GM19455 (cell line): ENCODE data around the gene VWA1.
A peak's percentile ranks its signal among the peaks of the same experiment; 100 is the strongest.
"Not testable (repeated sequence)": the region's sequence is repeated elsewhere in the genome, so short reads cannot be mapped to it uniquely, and the experiment has no call there.

Experiments used
- ATAC-seq: cut with Tn5 transposase; IDR thresholded peaks from one replicate; pipeline ENCODE4 v1.9.1; 2021; ENCODE audit not compliant: unreplicated experiment

VWA1 gene

DNA sequence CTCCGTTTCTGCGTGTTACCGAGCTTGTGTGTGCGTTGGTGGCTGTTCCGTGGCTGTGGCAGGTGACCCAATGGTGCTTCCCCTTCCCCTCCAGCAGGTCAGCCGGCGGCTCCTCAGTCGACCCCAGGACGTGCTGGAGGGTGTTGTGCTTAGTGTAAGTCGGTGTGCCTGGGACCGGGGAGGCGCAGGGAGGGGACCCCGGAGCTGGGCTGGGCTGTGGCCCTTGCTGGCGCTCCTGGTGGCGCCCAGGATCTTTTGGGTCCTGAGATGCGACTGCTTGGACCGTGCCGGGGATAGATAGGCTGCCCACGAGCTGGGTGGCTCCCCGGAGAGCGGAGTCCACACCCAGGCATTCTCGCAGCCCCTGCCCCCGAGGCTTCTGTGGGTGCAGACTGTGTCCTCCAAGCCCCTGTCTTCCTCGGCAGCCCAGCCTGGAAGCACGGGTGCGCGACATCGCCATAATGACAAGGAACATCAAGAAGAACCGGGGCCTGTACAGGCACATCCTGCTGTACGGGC is 19.9 kb downstream of the VWA1 start:
- no peak for ATAC-seq

DNA sequence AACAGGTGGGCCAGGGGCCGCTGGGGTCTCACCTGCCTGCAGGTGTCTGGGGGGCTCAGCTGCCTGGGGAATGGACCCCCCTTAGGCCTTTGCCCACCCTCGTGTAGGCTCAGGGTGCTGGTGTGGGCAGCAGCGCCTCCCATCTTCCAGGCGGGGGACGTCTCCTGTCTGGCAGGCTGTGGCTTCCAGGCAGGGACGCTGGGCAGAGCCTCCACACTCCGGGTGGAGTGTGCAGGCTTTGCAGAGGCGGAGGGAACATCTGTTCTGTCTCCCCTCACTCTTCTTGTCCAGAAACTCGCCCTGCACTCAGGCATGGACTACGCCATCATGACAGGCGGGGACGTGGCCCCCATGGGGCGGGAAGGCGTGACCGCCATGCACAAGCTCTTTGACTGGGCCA is 20.4 kb downstream of the VWA1 start:
- ATAC-seq, result not testable (repeated sequence)

DNA sequence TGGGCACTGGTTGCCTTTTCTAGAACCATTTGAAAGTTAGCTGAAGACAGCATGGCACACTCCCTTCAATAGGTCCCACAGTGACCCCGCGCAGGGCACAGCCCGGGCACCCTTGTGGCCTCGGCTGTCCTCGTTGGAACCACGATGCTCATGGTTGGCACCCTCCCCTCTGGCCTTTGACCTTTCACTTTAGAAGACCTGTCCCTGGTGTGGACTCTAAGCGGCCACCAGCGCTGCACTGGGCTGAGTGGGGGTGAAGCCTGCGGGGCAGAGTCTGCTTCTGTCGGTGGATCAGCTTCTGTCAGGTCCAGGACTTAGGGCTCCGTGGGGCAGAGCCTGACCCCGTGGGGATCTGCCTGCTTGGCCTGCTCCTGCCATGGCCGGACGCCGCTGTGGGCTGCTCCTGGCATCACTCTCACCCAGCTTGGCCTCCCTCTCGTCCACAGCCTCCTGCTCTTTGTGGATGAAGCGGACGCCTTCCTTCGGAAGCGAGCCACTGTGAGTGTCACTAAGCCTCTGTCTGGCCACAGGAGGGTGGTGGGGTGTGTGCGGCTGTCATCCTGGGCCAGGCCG is 21.3 kb downstream of the VWA1 start:
- ATAC-seq, result not testable (repeated sequence)

DNA sequence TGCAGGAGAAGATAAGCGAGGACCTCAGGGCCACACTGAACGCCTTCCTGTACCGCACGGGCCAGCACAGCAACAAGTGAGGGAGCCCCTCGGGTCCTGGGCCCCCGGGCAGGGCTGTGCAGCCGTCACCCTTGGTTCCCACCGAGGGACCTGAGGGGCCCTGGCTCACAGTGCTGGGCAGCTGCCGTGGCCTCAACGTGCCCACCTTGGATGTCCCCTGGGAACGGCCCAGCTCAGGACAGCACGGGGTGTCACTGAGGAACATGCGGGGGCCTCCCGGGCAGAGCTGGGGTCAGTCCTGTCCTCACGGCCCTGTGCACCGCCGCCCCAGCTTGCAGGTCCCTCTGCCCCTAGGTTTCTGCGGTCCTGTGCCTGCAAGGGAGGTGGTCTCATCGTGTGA is 23.7 kb downstream of the VWA1 start:
- not testable (repeated sequence) for ATAC-seq

DNA sequence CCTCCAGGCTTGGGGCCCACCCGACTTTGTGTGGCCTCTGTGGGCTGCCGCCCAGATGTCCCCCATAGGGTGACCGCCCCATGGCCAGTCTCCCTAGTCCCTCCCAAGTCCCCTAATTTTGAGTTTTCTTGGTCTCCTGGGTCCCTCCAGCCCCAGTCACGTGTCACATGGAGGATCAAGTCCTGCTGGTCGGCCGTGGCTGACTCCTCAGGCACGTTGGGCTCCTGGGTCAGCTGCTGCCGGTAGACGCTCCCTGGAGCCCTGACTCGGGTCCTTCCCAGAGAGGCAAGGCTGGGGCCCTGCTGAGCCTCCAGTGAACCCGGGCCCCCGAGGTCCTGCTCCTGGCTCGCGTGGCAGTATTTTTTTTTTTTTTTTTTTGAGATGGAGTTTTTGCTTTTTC is 24.2 kb downstream of the VWA1 start:
- not testable (repeated sequence) for ATAC-seq

DNA sequence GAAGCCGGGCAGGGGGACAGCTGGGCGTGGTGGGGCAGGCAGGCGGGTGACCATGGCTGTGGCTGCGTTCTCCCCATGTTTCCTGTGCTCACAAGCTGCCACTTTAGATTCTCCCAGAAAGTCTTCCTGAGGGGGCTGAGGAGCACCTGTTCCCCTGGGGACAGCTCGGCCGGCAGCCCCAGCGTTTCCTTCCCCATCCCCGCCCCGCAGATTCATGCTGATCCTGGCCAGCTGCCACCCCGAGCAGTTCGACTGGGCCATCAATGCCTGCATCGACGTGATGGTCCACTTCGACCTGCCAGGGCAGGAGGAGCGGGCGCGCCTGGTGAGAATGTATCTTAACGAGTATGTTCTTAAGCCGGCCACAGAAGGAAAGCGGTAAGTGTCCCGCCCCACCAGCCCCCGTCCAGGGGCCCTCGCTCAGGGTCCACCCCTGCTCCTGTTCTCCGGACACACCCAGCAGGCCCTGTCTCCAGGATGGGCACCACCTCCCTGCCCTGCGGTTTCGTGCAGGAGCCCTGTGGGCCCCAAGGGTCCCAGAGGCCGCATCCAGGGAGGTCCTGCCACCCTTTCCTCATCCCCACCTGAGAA is 25.1 kb downstream of the VWA1 start:
- no peak for ATAC-seq

DNA sequence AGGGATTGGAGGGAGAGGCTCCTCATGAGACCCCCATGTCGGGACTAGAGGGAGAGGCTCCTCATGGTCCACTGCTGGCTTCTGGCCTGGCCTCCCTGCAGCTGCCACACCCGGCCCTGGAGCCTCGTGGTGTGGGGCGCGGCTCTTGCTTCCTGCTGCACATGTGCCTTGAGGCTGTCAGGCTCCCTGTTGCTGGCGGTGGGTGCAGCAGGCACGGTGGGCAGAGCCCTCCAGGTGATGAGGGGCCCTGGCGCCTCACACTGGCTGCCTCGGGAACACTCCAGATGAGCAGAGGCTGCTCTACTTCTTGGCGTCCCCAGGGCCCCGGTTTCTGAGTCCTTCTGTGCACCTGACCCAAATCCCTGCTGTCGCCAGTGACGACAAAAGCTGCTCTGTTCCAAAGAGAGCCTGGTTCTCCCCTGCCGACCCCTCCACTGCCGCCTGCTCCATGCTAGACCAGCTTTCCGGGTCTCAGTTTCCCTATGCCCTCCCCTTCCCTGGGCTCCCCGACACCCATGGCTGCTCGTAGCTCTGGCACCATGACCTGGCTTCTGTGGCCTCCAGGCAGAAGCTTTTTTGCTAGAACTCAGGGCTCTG is 26.3 kb downstream of the VWA1 start:
- no peak for ATAC-seq

DNA sequence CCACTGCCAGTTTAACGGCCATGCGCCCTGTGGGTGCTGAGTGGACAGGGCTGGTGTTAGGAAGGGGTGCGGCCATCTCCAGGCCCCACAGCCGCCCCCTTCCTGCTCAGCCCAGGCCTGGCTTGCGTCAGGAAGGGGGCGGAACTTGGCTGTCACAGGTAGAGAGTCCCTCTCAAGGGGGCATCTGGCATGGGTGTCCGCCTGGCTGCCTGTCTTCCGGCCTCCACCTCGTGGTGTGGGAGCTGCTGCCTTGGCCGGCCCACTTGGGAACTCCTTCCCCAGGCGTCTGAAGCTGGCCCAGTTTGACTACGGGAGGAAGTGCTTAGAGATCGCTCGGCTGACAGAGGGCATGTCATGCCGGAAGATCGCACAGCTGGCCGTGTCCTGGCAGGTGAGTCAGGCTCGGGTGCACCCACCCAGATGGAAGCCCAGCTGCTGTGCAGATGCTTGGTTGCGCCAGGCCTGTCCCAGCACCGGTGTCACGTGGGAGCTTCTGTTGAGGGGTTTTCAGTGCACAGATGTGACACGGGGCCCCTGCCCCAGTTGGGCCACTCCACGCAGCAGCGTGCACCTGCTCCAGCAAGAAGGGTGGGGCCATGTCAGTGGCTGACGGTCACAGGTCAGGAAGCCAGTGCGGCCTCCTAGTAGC is 27.0 kb downstream of the VWA1 start:
- ATAC-seq, result no peak

DNA sequence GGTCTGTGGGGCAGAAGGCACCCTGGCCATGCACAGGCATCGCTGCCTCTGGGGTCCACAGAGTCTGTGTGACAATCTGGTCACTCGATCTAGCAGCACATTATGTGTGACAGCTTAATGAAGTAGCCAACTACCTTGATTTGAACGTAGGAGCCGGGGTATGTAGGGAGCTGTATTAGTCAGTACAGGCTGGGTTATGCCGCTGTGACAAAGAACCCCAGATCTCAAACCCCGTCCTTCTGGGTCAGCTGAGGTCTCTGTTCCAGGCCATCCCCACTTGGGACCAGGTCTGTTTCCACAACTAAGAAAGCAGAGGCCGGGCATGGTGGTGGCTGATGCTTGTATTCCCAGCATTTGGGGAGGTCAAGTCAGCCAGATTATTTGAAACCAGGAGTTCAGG is 27.8 kb downstream of the VWA1 start:
- ATAC-seq, result no peak

DNA sequence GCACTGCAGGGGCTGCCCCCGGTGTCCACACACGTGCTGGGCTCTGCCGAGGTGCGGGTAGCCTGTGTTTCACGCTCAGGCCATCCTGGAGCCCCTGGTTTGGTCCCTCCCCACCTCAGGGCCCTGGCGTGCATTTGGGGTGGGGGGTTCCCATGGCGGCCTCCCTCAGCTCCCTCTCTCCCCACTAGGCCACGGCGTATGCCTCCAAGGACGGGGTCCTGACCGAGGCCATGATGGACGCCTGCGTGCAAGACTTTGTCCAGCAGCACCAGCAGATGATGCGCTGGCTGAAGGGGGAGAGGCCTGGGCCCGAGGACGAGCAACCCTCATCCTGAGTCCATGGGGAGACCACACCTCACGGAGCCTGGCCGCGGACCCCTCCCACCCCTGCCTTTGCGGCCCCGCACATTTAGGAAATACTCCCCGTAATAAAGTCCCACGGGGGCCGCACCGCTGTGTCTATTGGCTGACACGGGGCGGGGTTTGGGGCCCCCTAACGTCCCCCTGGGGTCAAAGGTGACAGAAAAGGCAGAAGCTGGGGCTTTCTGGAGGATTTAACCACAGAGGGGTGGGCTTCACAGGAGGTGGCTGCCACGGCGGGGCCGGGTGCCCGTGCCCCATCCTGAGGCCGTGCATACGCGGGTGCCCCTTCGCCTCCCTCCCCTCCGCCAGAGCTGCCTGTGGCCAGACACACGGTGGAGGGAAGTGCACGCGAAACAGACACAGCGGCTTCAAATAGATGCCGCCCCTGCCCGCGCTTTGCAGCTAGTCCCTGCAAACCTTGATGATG is 32.9 kb downstream of the VWA1 start:
- not testable (repeated sequence) for ATAC-seq

DNA sequence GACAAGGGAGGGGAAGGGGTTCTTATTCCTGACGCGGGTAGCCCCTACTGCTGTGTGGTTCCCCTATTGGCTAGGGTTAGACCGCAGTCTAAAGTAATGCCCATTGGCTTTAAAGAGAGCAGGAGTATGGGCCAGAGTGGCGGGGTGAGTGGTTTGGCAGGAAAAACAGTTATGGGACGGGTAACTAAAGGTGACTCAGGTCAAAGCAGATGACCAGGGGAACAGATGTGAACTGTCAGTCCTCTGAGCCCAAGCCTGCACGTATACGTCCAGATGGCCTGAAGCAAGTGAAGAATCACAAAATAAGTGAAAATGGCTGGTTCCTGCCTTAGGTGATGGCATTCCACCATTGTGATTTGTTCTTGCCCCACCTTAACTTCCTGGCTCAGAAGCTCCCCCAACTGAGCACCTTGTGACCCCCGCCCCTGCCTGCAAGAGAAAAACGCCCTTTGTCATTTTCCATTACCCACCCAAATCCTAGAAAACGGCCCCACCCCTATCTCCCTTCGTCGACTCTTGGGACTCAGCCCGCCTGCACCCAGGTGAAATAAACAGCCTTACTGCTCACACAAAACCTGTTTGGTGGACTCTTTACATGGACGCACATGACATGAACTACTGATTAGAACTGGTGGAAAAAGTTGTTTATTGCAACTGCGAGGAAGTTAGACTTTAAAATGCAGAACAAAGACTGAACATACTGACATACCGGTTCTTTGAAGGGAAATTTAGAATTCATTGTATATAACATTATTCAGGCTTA is 35.3 kb downstream of the VWA1 start:
- no peak for ATAC-seq

DNA sequence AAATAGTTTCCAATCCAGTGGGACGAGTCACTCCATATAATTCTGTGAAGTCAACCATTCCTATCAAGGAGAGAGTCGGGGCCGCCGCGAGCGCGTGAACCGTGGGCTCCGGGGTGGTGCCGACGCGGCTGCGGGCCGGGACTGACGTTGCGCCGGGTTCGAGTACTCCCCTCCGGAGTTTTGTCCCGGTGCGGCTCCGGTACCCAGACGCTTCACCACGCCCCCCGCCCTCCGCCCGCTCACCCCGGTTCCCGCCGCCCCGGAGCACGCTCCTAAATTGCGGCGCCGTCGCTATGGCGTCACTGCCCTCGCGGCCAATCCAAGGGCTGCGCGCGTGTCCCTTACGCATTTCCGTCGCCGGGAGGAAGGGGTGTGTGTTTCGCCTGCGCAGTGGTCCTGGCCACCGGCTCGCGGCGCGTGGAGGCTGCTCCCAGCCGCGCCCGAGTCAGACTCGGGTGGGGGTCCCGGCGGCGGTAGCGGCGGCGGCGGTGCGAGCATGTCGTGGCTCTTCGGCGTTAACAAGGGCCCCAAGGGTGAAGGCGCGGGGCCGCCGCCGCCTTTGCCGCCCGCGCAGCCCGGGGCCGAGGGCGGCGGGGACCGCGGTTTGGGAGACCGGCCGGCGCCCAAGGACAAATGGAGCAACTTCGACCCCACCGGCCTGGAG is 36.0 kb downstream of the VWA1 start, which contains the start of gene ATAD3B:
ATAD3B (plus strand) TSS at position 377 of the 664 bp plus-strand sequence; CDS start at position 497, 120 bp downstream.
- peak; percentile 89 for ATAC-seq

DNA sequence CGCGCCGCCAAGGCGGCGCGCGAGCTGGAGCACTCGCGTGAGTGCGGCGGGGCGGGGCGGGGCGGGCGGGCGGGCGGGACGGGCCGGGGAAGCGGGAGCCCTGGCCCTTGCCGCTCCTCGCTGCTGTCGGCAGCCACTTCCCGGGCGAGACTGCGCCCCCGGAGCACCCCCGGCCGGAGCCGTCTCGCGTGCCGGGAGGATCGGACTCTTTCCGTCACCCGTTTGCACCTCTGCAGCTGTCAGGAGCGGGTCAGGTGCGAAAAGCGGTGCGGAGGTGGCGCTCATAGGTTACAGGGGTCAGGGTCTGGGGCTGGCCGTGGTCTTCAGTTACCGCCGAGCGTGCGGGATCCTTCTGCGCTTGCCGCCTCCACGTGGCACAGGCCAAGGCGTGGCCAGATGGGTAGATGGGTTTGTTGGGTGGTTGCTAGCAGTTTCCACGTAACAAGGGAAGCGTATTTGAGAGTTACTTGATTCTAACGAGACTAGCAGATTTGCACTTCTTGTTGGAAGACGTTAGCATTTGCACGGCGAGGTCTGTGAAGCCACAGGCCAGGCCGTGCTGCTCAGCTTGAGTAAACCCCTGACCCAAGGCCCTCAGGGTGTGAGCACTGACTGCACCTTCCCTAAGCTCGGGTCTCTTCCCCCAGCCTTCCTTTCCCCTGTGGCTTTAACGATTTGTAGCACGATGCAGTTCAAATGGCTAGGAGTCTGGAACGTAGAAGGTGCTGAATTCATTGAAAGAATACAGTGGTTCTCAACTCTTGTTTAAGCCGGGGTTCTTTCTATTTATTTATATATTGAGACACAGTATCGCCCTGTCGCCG is 36.8 kb downstream of the VWA1 start:
- peak; percentile 28 for ATAC-seq

DNA sequence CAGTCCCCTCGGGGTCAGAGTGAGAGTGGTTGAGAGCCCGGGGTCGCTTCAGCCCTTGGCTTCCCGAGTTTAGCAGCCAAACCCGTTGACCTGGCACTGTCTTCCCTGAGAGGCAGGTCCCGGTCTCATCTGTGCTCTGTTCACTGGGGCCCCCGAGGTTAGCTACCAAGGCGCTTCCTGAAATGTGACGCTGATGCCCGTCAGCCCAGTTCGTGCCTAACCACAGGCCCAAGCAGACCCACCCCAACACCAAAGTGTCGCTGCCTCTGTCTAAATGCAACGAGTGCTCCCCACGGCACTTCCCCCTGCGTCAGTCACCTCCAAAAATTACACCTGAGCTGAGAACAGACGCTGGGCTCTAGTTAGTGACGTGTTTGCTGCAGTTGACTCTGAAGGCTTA is 40.5 kb downstream of the VWA1 start:
- ATAC-seq, result not testable (repeated sequence)

DNA sequence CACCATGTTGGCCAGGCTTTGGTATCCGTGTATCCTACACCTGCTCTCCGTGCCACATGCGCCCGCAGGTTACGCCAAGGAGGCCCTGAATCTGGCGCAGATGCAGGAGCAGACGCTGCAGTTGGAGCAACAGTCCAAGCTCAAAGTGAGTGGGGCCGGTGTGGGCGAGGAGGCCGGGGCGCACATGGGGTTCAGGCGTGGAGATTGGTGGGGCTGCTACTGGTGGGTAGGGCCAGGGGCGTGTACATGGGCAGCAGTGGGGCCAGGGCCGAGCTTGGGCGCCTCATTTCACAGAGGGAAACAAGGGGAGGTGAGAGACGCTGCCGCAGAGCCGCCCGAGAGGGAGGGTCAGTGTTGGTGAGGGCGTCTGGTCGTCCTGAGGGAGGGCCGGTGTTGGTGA is 41.7 kb downstream of the VWA1 start:
- no peak for ATAC-seq

DNA sequence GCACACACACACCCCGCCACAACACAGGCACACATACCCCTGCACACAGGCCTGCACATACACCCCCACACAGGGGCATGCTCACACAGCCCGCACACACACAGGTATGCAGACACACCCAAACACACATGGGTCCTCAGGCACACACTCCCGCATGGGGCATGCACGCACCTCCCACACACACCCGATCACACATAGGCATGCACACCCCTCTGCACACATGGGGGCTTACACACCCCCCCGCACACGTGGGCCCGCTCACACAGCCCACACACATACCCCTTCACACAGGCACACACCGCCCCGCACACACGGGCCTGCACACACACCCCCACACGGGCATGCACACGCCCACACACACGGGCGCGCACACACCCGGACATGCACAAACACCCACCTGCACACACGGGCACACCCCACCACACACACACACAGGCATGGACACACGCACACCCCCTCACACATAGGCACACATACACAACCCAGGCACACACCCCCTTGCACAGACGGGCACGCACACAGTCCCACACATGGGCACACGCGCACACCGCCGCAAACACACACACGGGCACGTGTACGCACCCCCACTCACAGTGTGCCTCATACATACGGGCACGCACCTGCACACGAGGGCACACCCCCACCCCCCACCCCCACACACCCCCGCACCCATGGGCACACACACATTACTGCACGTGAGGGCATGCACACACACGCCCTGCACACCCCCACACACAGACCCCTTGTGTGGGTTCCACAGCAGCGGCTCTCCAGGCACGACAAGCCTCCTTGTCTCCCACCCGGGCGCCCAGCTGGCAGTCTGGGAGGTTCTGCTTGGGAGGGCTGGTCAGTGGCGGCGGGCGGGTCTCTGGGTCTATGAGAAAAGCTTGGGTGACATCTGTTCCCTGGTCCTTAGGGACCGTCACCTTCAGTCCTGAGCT is 44.3 kb downstream of the VWA1 start:
- no peak for ATAC-seq

DNA sequence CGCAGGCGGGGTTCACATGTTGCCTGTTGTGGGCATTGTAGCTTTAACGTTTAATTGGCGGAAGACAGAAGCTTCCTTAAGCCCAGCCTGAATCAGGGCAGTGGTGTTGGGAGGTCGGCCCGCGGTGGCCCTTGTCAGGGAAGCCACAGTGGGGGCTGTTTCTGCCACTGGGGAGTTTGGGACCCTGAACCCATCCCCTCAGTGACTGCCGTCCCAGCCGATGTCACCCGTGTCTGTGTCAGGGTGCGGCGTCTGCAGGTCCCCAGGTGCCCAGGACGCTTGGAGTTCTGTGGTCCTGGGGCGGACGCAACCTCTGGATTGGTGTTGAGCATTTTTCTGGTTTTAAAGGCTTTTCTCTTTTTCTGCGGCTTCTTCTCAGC is 45.0 kb downstream of the VWA1 start:
- not testable (repeated sequence) for ATAC-seq

DNA sequence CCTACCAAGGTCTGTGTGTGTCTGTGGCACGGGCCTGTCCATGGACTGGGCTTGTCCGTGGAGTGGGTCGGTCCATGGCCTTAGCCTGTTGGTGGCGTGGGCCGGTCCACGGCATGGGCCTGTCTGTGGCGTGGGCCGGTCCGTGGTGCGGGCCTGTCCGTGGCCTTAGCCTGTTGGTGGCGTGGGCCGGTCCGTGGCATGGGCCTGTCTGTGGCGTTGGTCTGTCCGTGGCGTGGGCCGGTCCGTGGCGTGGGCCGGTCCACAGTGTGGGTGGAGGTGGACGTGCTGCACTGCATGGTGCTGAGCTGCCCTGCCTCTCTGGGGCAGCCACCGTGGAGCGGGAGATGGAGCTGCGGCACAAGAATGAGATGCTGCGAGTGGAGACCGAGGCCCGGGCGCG is 46.3 kb downstream of the VWA1 start:
- not testable (repeated sequence) for ATAC-seq
